ENCODE measurements around the gene LRRN2.

LRRN2 gene

GRCh38 chr1:204600968-204601367, 84.6 kb downstream of the LRRN2 start:
- no peak overlapping the region for H3K9ac ChIP-seq
- H3K4me1 ChIP-seq (ENCODE audit: low read depth, poor library complexity, severe bottlenecking) = no peaks in the 10 kb centered on the region
- no peak overlapping the region for H2AFZ ChIP-seq (ENCODE audit: low read depth)
- no peak for TF ChIP-seq CTCF (conservative IDR thresholded peaks at IDR 0.05; ENCODE audit: low read depth, low read length)
- H3K79me2 ChIP-seq (ENCODE audit: insufficient read depth, low read depth) = no peaks in the 10 kb centered on the region
- no peak overlapping the region for H3K27ac ChIP-seq
- H4K20me1 ChIP-seq (ENCODE audit: insufficient read depth) = no peaks in the 10 kb centered on the region
- no peak overlapping the region for H3K4me2 ChIP-seq
- no peaks in the 10 kb centered on the region for H3K27me3 ChIP-seq (ENCODE audit: insufficient read depth, low read depth)
- H3K4me3 ChIP-seq (IDR thresholded peaks at IDR 0.05; ENCODE audit: insufficient read depth, low read depth, low read length) = no peak overlapping the region
- no peaks in the 10 kb centered on the region for H3K36me3 ChIP-seq (ENCODE audit: insufficient read depth)

- TF ChIP-seq CTCF (conservative IDR thresholded peaks at IDR 0.05; ENCODE audit: low read depth, low read length) = no peak
- H3K27ac ChIP-seq = no peak overlapping the region
- H4K20me1 ChIP-seq (ENCODE audit: insufficient read depth) = no peaks in the 10 kb centered on the region
- H2AFZ ChIP-seq (ENCODE audit: low read depth) = no peak overlapping the region
- H3K27me3 ChIP-seq (ENCODE audit: insufficient read depth, low read depth) = no peaks in the 10 kb centered on the region
- no peak overlapping the region for H3K4me2 ChIP-seq
- H3K79me2 ChIP-seq (ENCODE audit: insufficient read depth, low read depth) = no peaks in the 10 kb centered on the region
- H3K36me3 ChIP-seq (ENCODE audit: insufficient read depth) = no peaks in the 10 kb centered on the region
- H3K9ac ChIP-seq = no peak overlapping the region
- H3K4me1 ChIP-seq (ENCODE audit: low read depth, poor library complexity, severe bottlenecking) = no peaks in the 10 kb centered on the region
- no peak overlapping the region for H3K4me3 ChIP-seq (IDR thresholded peaks at IDR 0.05; ENCODE audit: insufficient read depth, low read depth, low read length)
Measured at GRCh38 chr1:204600203-204600602, 85.3 kb downstream of the LRRN2 start.

GRCh38 chr1:204599596-204599995, 85.9 kb downstream of the LRRN2 start:
- H3K4me1 ChIP-seq (ENCODE audit: low read depth, poor library complexity, severe bottlenecking) = no peaks in the 10 kb centered on the region
- no peak for TF ChIP-seq CTCF (conservative IDR thresholded peaks at IDR 0.05; ENCODE audit: low read depth, low read length)
- H3K4me2 ChIP-seq = no peak overlapping the region
- H3K9ac ChIP-seq = no peak overlapping the region
- H3K36me3 ChIP-seq (ENCODE audit: insufficient read depth) = no peaks in the 10 kb centered on the region
- no peaks in the 10 kb centered on the region for H4K20me1 ChIP-seq (ENCODE audit: insufficient read depth)
- no peak overlapping the region for H2AFZ ChIP-seq (ENCODE audit: low read depth)
- no peaks in the 10 kb centered on the region for H3K27me3 ChIP-seq (ENCODE audit: insufficient read depth, low read depth)
- H3K4me3 ChIP-seq (IDR thresholded peaks at IDR 0.05; ENCODE audit: insufficient read depth, low read depth, low read length) = no peak overlapping the region
- no peaks in the 10 kb centered on the region for H3K79me2 ChIP-seq (ENCODE audit: insufficient read depth, low read depth)
- H3K27ac ChIP-seq = no peak overlapping the region

- Histone ChIP-seq H3K36me3 (ENCODE audit: insufficient read depth) (no peaks in the 10 kb centered on the region), H3K4me3 (IDR thresholded peaks at IDR 0.05; ENCODE audit: insufficient read depth, low read depth, low read length) (no peak overlapping the region), H3K79me2 (ENCODE audit: insufficient read depth, low read depth) (no peaks in the 10 kb centered on the region), H4K20me1 (ENCODE audit: insufficient read depth) (no peaks in the 10 kb centered on the region), H3K27ac (no peak overlapping the region), H2AFZ (ENCODE audit: low read depth) (no peak overlapping the region), H3K4me1 (ENCODE audit: low read depth, poor library complexity, severe bottlenecking) (no peaks in the 10 kb centered on the region), H3K4me2 (no peak overlapping the region), H3K27me3 (ENCODE audit: insufficient read depth, low read depth) (no peaks in the 10 kb centered on the region), H3K9ac (no peak overlapping the region)
- no peak for TF ChIP-seq CTCF (conservative IDR thresholded peaks at IDR 0.05; ENCODE audit: low read depth, low read length)
Measured at GRCh38 chr1:204599098-204599497, 86.4 kb downstream of the LRRN2 start.
